RWPE1 (cell line): ENCODE results near the gene C16orf86.

ENCODE experiments used
- CTCF ChIA-PET: fragments of 350-600 bp; sonication (Branson Sonifier 250); formaldehyde crosslinking; extraction: SDS; loops from one replicate; lab custom pipeline; 2021; lab: Yijun Ruan, JAX
- POLR2A ChIA-PET: fragments of 400-600 bp; formaldehyde crosslinking; extraction: SDS; loops from one replicate; lab custom pipeline; 2020; ENCODE audit warnings: antibody characterized with exemption; ENCODE audit not compliant: low non-redundant PET; lab: Yijun Ruan, JAX
- DNase-seq: peaks from one replicate; pipeline ENCODE4 v3.0.0; 2012; ENCODE audit warnings: low spot score
- H3K27ac ChIP-seq: fragments of 450-650 bp; 2 replicates; pipeline ENCODE4 v1.5.1; 2017
- CTCF ChIP-seq: fragments of 450-650 bp; conservative IDR thresholded peaks from 2 replicates; pipeline ENCODE4 v1.5.1; 2017; ENCODE audit warnings: low read depth, mild to moderate bottlenecking

The C16orf86 gene

GRCh38 chr16:67714522-67714921 is 47.9 kb downstream of the C16orf86 start:
- TF ChIP-seq CTCF, result no peak
- CTCF ChIA-PET, result interaction anchor here (0.6 kb wide), 1 partner anchor 152 kb away, joined by 5 read pairs; no protein-coding TSS in a partner anchor
- POLR2A ChIA-PET, result no interaction called here
- no peak overlapping the region for H3K27ac ChIP-seq
- no peak for DNase-seq

GRCh38 chr16:67716097-67716496 is 49.5 kb downstream of the C16orf86 start:
- H3K27ac ChIP-seq, result no peak overlapping the region
- no peak for DNase-seq
- ChIA-PET POLR2A (no interaction called here), CTCF (no interaction called here)
- no peak for TF ChIP-seq CTCF
